LoVo (cell line): Measurements from ENCODE around the gene ANKS3.

ENCODE experiments used
- DNase-seq: peaks from one replicate; pipeline ENCODE4 v3.0.0-alpha.2; 2016; ENCODE audit warnings: low spot score

ANKS3 gene

GRCh38 chr16:4724661-4725270 lies 9.3 kb downstream of the ANKS3 start:
- DNase-seq = no peak

GRCh38 chr16:4723071-4723767 lies 10.9 kb downstream of the ANKS3 start:
- no peak for DNase-seq

- no peak for DNase-seq
Measured at GRCh38 chr16:4718466-4718865, 15.6 kb downstream of the ANKS3 start.

GRCh38 chr16:4714996-4715395 lies 19.1 kb downstream of the ANKS3 start:
- DNase-seq = no peak

- no peak for DNase-seq
Measured at GRCh38 chr16:4713663-4714501, 20.2 kb downstream of the ANKS3 start.

- no peak for DNase-seq
Measured at GRCh38 chr16:4709481-4709880, 24.6 kb downstream of the ANKS3 start.

- no peak for DNase-seq
Measured at GRCh38 chr16:4706871-4707270, 27.2 kb downstream of the ANKS3 start.

- DNase-seq = no peak
Measured at GRCh38 chr16:4704913-4705312, 29.2 kb downstream of the ANKS3 start.

- no peak for DNase-seq
Measured at GRCh38 chr16:4704491-4704890, 29.6 kb downstream of the ANKS3 start.

GRCh38 chr16:4703906-4704305 lies 30.2 kb downstream of the ANKS3 start:
- DNase-seq = no peak

- DNase-seq = no peak
Measured at GRCh38 chr16:4702466-4702808, 31.6 kb downstream of the ANKS3 start.

- no peak for DNase-seq
Measured at GRCh38 chr16:4701791-4702465, 32.1 kb downstream of the ANKS3 start.

- DNase-seq = no peak
Measured at GRCh38 chr16:4700997-4701743, 32.9 kb downstream of the ANKS3 start.

GRCh38 chr16:4700380-4700996 lies 33.6 kb downstream of the ANKS3 start:
- DNase-seq = no peak

- no peak for DNase-seq
Measured at GRCh38 chr16:4699046-4699556, 35.0 kb downstream of the ANKS3 start.

GRCh38 chr16:4698321-4699045 lies 35.6 kb downstream of the ANKS3 start:
- no peak for DNase-seq

GRCh38 chr16:4697848-4698291 lies 36.2 kb downstream of the ANKS3 start:
- no peak for DNase-seq

- DNase-seq = no peak
Measured at GRCh38 chr16:4696905-4697847, 36.9 kb downstream of the ANKS3 start.

- no peak for DNase-seq
Measured at GRCh38 chr16:4696172-4696904, 37.7 kb downstream of the ANKS3 start.
